Kidney epithelial cell (primary cell): ENCODE data around the gene SEMA4D. TPM values are rescaled to one million over a fixed set of nuclear protein-coding genes. Genes with fewer than 3 reads are reported as not detected.
"Not testable (repeated sequence)": the region's sequence is repeated elsewhere in the genome, so short reads cannot be mapped to it uniquely, and the experiment has no call there.

ENCODE experiments used
- DNase-seq: peaks from one replicate; pipeline ENCODE4 v3.0.0-alpha.2; 2010; ENCODE audit warnings: low read depth
- H3K27me3 ChIP-seq: 2 replicates; pipeline ENCODE4 v1.6.0; 2011; ENCODE audit warnings: low read length; ENCODE audit not compliant: control insufficient read depth, insufficient read depth
- H3K36me3 ChIP-seq: 2 replicates; pipeline ENCODE4 v1.5.1; 2011; ENCODE audit warnings: low read length; ENCODE audit not compliant: control insufficient read depth, insufficient read depth
- H3K4me3 ChIP-seq: 2 replicates; pipeline ENCODE4 v1.5.1; 2011; ENCODE audit warnings: low read depth, mild to moderate bottlenecking, control low read depth, low read length
- CTCF ChIP-seq: IDR thresholded peaks from 2 replicates; pipeline ENCODE4 v1.5.1; 2011; ENCODE audit warnings: mild to moderate bottlenecking, moderate library complexity, low read length, control low read depth, inconsistent platforms; ENCODE audit not compliant: insufficient read depth, poor library complexity, severe bottlenecking
- total RNA-seq: library from RNA; depleted of rRNA; stranded (reverse); fragments of >200 nt; gene quantifications from 2 replicates; pipeline ENCODE4 v1.2.3, GENCODE V29; 2015

Gene SEMA4D
- total RNA-seq, 1 donor from 2014 or later = 30.7 TPM

GRCh38 chr9:89347651-89348050 is 150.3 kb downstream of the SEMA4D start:
- Histone ChIP-seq H3K27me3 (no peaks in the 10 kb centered on the region), H3K36me3 (peaks cover 1% of the 10 kb centered on the region), H3K4me3 (no peak overlapping the region)
- DNase-seq = no peak
- TF ChIP-seq CTCF = no peak

GRCh38 chr9:89346696-89347095 is 151.2 kb downstream of the SEMA4D start:
- Histone ChIP-seq H3K4me3 (no peak overlapping the region), H3K36me3 (peaks cover 1% of the 10 kb centered on the region), H3K27me3 (no peaks in the 10 kb centered on the region)
- TF ChIP-seq CTCF = no peak
- DNase-seq = no peak

GRCh38 chr9:89345476-89345875 is 152.4 kb downstream of the SEMA4D start:
- H3K27me3 ChIP-seq = no peaks in the 10 kb centered on the region
- DNase-seq = no peak
- H3K4me3 ChIP-seq = no peak overlapping the region
- no peak for TF ChIP-seq CTCF
- H3K36me3 ChIP-seq = peaks cover 1% of the 10 kb centered on the region

GRCh38 chr9:89343812-89344211 is 154.1 kb downstream of the SEMA4D start:
- not testable (repeated sequence) for DNase-seq, H3K4me3 ChIP-seq, H3K27me3 ChIP-seq, H3K36me3 ChIP-seq

DNA sequence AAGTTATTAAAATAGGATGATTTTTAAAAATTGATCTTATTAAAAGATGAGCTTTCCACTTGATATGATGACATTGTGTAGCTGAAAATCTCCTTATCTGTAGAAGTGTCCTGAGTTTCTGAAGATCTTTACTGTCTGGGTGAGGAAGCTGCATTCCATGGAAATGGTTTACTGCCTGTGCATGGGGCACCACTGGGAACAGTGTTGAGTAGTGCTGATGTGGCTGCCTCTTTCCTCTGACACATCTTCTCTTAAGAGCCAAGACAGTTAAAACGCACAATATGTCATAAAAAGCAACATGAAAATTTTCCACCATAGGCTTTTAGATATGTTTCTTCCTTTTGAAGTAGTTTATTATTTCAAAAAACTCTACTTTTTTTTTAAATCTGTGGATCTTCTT is 155.0 kb downstream of the SEMA4D start:
- Histone ChIP-seq H3K4me3 (no peak overlapping the region), H3K27me3 (no peaks in the 10 kb centered on the region), H3K36me3 (peaks cover under 1% of the 10 kb centered on the region)
- no peak for DNase-seq
- TF ChIP-seq CTCF = no peak

DNA sequence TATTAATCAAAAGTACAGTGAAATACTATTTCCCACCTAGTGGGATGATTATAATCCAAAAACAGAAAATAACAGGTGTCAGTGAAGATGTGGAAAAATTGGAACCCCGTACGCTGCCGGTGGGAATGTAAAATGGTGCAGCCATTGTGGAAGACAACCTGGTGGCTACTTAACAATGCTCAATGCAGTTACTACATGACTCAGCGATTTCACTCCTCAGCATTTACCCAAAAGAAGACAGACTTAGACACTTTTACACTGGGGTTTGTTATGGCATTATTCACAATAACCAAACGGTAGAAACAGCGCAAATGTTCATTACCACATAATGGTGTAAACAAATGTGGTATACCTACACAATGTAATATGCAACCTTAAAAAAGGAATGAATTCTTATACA is 155.7 kb downstream of the SEMA4D start:
- DNase-seq = no peak
- Histone ChIP-seq H3K27me3 (no peaks in the 10 kb centered on the region), H3K4me3 (no peak overlapping the region), H3K36me3 (peaks cover 2% of the 10 kb centered on the region)
- no peak for TF ChIP-seq CTCF
